A204.1 (cell line): ENCODE measurements around the gene KRT16.
"Not testable (repeated sequence)": the region's sequence is repeated elsewhere in the genome, so short reads cannot be mapped to it uniquely, and the experiment has no call there.

Experiments used
- FAIRE-seq: peaks from 2 replicates; lab custom pipeline; 2012; peaks lifted over from hg19 to GRCh38; lab: Jason Lieb, UNC

Gene KRT16

GRCh38 chr17:41647940-41648410, 35.4 kb upstream of the KRT16 start:
- no peak for FAIRE-seq

GRCh38 chr17:41647038-41647813, 34.7 kb upstream of the KRT16 start:
- peak; percentile 97 for FAIRE-seq

- FAIRE-seq, result no peak
Measured at GRCh38 chr17:41642252-41643156, 29.9 kb upstream of the KRT16 start.

- not testable (repeated sequence) for FAIRE-seq
Measured at GRCh38 chr17:41640596-41640995, 28.0 kb upstream of the KRT16 start.

- no peak for FAIRE-seq
Measured at GRCh38 chr17:41639492-41640473, 27.2 kb upstream of the KRT16 start.

GRCh38 chr17:41638941-41639340, 26.4 kb upstream of the KRT16 start:
- no peak for FAIRE-seq

GRCh38 chr17:41638194-41638593, 25.6 kb upstream of the KRT16 start:
- FAIRE-seq, result no peak

- FAIRE-seq, result no peak
Measured at GRCh38 chr17:41636652-41637051, 24.1 kb upstream of the KRT16 start.

- no peak for FAIRE-seq
Measured at GRCh38 chr17:41635121-41636097, 22.8 kb upstream of the KRT16 start.

GRCh38 chr17:41634639-41635038, 22.1 kb upstream of the KRT16 start:
- FAIRE-seq, result no peak

GRCh38 chr17:41633556-41634199, 21.1 kb upstream of the KRT16 start:
- no peak for FAIRE-seq

GRCh38 chr17:41632482-41633105, 20.0 kb upstream of the KRT16 start:
- no peak for FAIRE-seq

- FAIRE-seq, result no peak
Measured at GRCh38 chr17:41631898-41632285, 19.3 kb upstream of the KRT16 start.

GRCh38 chr17:41631025-41631897, 18.7 kb upstream of the KRT16 start:
- no peak for FAIRE-seq

GRCh38 chr17:41629826-41630670, 17.5 kb upstream of the KRT16 start:
- no peak for FAIRE-seq

GRCh38 chr17:41629316-41629715, 16.7 kb upstream of the KRT16 start:
- no peak for FAIRE-seq

- FAIRE-seq, result not testable (repeated sequence)
Measured at GRCh38 chr17:41628621-41629255, 16.2 kb upstream of the KRT16 start.
